Neuronal stem cell (in vitro differentiated cells): ENCODE results near the gene RAVER1.
A peak's percentile ranks its signal among the peaks of the same experiment; 100 is the strongest.

ENCODE experiments used
- DNase-seq: peaks from one replicate; pipeline ENCODE4 v3.0.0-alpha.2; 2013; ENCODE audit warnings: low spot score
- H2AFZ ChIP-seq: one replicate; pipeline ENCODE4 v1.6.1; 2013; ENCODE audit warnings: mild to moderate bottlenecking, low read length, inconsistent platforms
- H2AK5ac ChIP-seq: 2 replicates; pipeline ENCODE4 v1.6.1; 2013; ENCODE audit warnings: low read depth, mild to moderate bottlenecking, inconsistent platforms, low read length, moderate library complexity, mixed read lengths
- H2BK120ac ChIP-seq: 2 replicates; pipeline ENCODE4 v1.6.1; 2013; ENCODE audit warnings: low read depth, mild to moderate bottlenecking, inconsistent platforms, low read length, moderate library complexity, mixed read lengths
- H2BK12ac ChIP-seq: one replicate; pipeline ENCODE4 v1.6.1; 2013; ENCODE audit warnings: low read length, inconsistent platforms
- H2BK15ac ChIP-seq: 2 replicates; pipeline ENCODE4 v1.6.1; 2013; ENCODE audit warnings: mild to moderate bottlenecking, low read length, inconsistent platforms, mixed read lengths
- H2BK5ac ChIP-seq: one replicate; pipeline ENCODE4 v1.6.1; 2013; ENCODE audit warnings: inconsistent platforms, mild to moderate bottlenecking, low read length, moderate library complexity
- H3K14ac ChIP-seq: one replicate; pipeline ENCODE4 v1.6.1; 2013; ENCODE audit warnings: low read length, inconsistent platforms
- H3K18ac ChIP-seq: 2 replicates; pipeline ENCODE4 v1.6.1; 2013; ENCODE audit warnings: low read length, inconsistent platforms
- H3K23ac ChIP-seq: 2 replicates; pipeline ENCODE4 v1.6.1; 2013; ENCODE audit warnings: low read depth, mild to moderate bottlenecking, mixed read lengths, low read length, inconsistent platforms; ENCODE audit not compliant: poor library complexity
- H3K27ac ChIP-seq: replicated peaks from 3 replicates; pipeline ENCODE4 v1.5.1; 2013; ENCODE audit warnings: low read length, inconsistent platforms
- H3K27me3 ChIP-seq, 3 experiments: 2 replicates each; pipeline ENCODE4 v1.6.1; 2013; ENCODE audit warnings: low read length in 3 of 3, mild to moderate bottlenecking in 2 of 3, inconsistent platforms in 1 of 3, low read depth in 1 of 3, mixed read lengths in 1 of 3, moderate library complexity in 1 of 3; ENCODE audit not compliant: control insufficient read depth in 3 of 3, insufficient read depth in 3 of 3
- H3K36me3 ChIP-seq, 2 donors: replicated peaks in 1 of 2; 2 replicates each; pipeline ENCODE4 v1.6.1; 2013; ENCODE audit warnings: low read length in 2 of 2; ENCODE audit not compliant: control insufficient read depth in 2 of 2, insufficient read depth in 2 of 2
- H3K4ac ChIP-seq: 2 replicates; pipeline ENCODE4 v1.6.1; 2013; ENCODE audit warnings: inconsistent platforms, mild to moderate bottlenecking, low read length, moderate library complexity
- H3K4me1 ChIP-seq, 2 donors: 1 replicate in 1 of 2; 2 replicates in 1 of 2; pipeline ENCODE4 v1.6.1; 2013; ENCODE audit warnings: low read length in 2 of 2, low read depth in 1 of 2; ENCODE audit not compliant: control insufficient read depth in 2 of 2, insufficient read depth in 1 of 2
- H3K4me2 ChIP-seq: one replicate; pipeline ENCODE4 v1.6.1; 2013; ENCODE audit warnings: mild to moderate bottlenecking, low read length, inconsistent platforms; ENCODE audit not compliant: insufficient read depth, poor library complexity, severe bottlenecking
- H3K4me3 ChIP-seq, 2 donors: 2 replicates each; pipeline ENCODE4 v1.5.1; 2013; ENCODE audit warnings: low read length in 2 of 2, mild to moderate bottlenecking in 2 of 2, inconsistent platforms in 1 of 2, moderate library complexity in 1 of 2
- H3K79me1 ChIP-seq: one replicate; pipeline ENCODE4 v1.6.1; 2013; ENCODE audit warnings: low read depth, mild to moderate bottlenecking, inconsistent platforms, low read length, moderate library complexity
- H3K9ac ChIP-seq: one replicate; pipeline ENCODE4 v1.6.1; 2013; ENCODE audit warnings: mild to moderate bottlenecking, low read depth, low read length, inconsistent platforms; ENCODE audit not compliant: poor library complexity
- H3K9me3 ChIP-seq, 2 donors: replicated peaks in 1 of 2; 2 replicates each; pipeline versions ENCODE3 to v1.6.1; 2013; ENCODE audit warnings: low read length in 2 of 2, mild to moderate bottlenecking in 2 of 2, inconsistent platforms in 1 of 2, low read depth in 1 of 2, mixed read lengths in 1 of 2, moderate library complexity in 1 of 2; ENCODE audit not compliant: control insufficient read depth in 2 of 2, insufficient read depth in 1 of 2
- H4K8ac ChIP-seq: one replicate; pipeline ENCODE4 v1.6.1; 2013; ENCODE audit warnings: low read depth, mild to moderate bottlenecking, inconsistent platforms, low read length, moderate library complexity
- H4K91ac ChIP-seq: one replicate; pipeline ENCODE4 v1.6.1; 2013; ENCODE audit warnings: low read length, low read depth, mild to moderate bottlenecking, inconsistent platforms; ENCODE audit not compliant: poor library complexity
- WGBS, 2 donors: extraction: QIAGEN DNeasy Blood & Tissue Kit; methylation state at CpG; one replicate each; pipeline ENCODE4 v1.1.7; 2013; ENCODE audit warnings: missing lambda C conversion rate in 2 of 2, mixed read lengths in 1 of 2; ENCODE audit not compliant: insufficient read length in 2 of 2, insufficient replicate concordance in 1 of 2; ENCODE audit errors: extremely low coverage in 2 of 2; 5-methylcytosine and 5-hydroxymethylcytosine counted together

The RAVER1 gene

DNA sequence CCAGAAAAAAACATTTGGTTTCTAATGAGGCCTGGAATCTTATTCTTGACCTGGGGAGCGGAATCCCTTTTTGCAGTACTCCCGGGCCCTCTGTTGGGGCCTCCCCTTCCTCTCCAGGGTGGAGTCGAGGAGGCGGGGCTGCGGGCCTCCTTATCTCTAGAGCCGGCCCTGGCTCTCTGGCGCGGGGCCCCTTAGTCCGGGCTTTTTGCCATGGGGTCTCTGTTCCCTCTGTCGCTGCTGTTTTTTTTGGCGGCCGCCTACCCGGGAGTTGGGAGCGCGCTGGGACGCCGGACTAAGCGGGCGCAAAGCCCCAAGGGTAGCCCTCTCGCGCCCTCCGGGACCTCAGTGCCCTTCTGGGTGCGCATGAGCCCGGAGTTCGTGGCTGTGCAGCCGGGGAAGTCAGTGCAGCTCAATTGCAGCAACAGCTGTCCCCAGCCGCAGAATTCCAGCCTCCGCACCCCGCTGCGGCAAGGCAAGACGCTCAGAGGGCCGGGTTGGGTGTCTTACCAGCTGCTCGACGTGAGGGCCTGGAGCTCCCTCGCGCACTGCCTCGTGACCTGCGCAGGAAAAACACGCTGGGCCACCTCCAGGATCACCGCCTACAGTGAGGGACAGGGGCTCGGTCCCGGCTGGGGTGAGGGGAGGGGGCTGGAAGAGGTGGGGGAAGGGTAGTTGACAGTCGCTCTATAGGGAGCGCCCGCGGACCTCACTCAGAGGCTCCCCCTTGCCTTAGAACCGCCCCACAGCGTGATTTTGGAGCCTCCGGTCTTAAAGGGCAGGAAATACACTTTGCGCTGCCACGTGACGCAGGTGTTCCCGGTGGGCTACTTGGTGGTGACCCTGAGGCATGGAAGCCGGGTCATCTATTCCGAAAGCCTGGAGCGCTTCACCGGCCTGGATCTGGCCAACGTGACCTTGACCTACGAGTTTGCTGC lies 46.3 kb downstream of the RAVER1 start, which contains the start of gene ICAM4:
Gene ICAM4 (plus strand): TSS at position 153 of the 935 bp plus-strand sequence. CDS start 58 bp downstream, at position 211.
- Histone ChIP-seq H2BK12ac (no peak within 1 kb of the TSS), H3K9me3 (peaks cover 0 to 9% of the 10 kb centered on the region in 2 donors), H2BK120ac (no peak within 1 kb of the TSS), H2BK5ac (peak within 1 kb of the TSS; percentile 19), H3K4me1 (peaks cover 23 to 27% of the 10 kb centered on the region in 2 donors), H3K23ac (peak within 1 kb of the TSS; percentile 92), H2AK5ac (peak within 1 kb of the TSS; percentile 58), H2AFZ (peak within 1 kb of the TSS; percentile 53), H3K14ac (peak within 1 kb of the TSS; percentile 47), H4K91ac (no peak within 1 kb of the TSS), H3K4me3 (peak within 1 kb of the TSS in 1 of 2 donors; percentile 60), H3K36me3 (peaks cover 0 to 33% of the 10 kb centered on the region in 2 donors), H3K27me3 (peaks cover 28 to 60% (median 38%) of the 10 kb centered on the region in 3 experiments), H3K4ac (no peak within 1 kb of the TSS), H3K4me2 (peak within 1 kb of the TSS; percentile 56), H2BK15ac (peak within 1 kb of the TSS; percentile 95), H3K18ac (peak within 1 kb of the TSS; percentile 52), H3K9ac (peak within 1 kb of the TSS; percentile 50), H3K79me1 (no peaks in the 10 kb centered on the region), H4K8ac (no peak within 1 kb of the TSS), H3K27ac (no peak within 1 kb of the TSS)
- DNase-seq: no peak
- WGBS, 2 donors: no CpG with 5 or more reads among the region's 59 CpGs

DNA sequence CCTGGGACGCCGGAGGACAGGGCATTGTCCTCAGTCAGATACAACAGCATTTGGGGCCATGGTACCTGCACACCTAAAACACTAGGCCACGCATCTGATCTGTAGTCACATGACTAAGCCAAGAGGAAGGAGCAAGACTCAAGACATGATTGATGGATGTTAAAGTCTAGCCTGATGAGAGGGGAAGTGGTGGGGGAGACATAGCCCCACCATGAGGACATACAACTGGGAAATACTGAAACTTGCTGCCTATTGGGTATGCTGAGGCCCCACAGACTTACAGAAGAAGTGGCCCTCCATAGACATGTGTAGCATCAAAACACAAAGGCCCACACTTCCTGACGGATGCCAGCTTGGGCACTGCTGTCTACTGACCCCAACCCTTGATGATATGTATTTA lies 47.9 kb downstream of the RAVER1 start:
- no peak overlapping the region for H2AFZ ChIP-seq
- H3K79me1 ChIP-seq: no peaks in the 10 kb centered on the region
- WGBS, 2 donors: no CpG with 5 or more reads among the region's 4 CpGs
- peaks cover 0 to 7% of the 10 kb centered on the region in 2 donors for H3K9me3 ChIP-seq
- no peak overlapping the region for H2BK5ac ChIP-seq
- H4K8ac ChIP-seq: no peak overlapping the region
- H2BK12ac ChIP-seq: peak overlapping the region; percentile 63
- peak overlapping the region; percentile 75 for H3K23ac ChIP-seq
- peak overlapping the region; percentile 30 for H3K9ac ChIP-seq
- no peak overlapping the region for H2BK120ac ChIP-seq
- H3K4ac ChIP-seq: no peak overlapping the region
- H3K14ac ChIP-seq: no peak overlapping the region
- no peak overlapping the region for H3K4me3 ChIP-seq
- DNase-seq: no peak
- no peak overlapping the region for H3K27ac ChIP-seq
- H4K91ac ChIP-seq: no peak overlapping the region
- H2AK5ac ChIP-seq: no peak overlapping the region
- H3K4me2 ChIP-seq: no peak overlapping the region
- H3K27me3 ChIP-seq: peaks cover 12 to 43% (median 21%) of the 10 kb centered on the region in 3 experiments
- no peak overlapping the region for H3K18ac ChIP-seq
- peaks cover 0 to 47% of the 10 kb centered on the region in 2 donors for H3K36me3 ChIP-seq
- H2BK15ac ChIP-seq: peak overlapping the region; percentile 81
- H3K4me1 ChIP-seq: peaks cover 8 to 16% of the 10 kb centered on the region in 2 donors

DNA sequence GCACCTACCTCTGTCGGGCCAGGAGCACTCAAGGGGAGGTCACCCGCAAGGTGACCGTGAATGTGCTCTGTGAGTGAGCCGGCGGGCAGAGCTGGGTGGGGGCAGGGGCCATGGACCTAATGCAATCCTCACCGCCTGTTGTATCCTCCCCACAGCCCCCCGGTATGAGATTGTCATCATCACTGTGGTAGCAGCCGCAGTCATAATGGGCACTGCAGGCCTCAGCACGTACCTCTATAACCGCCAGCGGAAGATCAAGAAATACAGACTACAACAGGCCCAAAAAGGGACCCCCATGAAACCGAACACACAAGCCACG lies 48.4 kb downstream of the RAVER1 start:
- no peak overlapping the region for H4K91ac ChIP-seq
- no peak overlapping the region for H3K14ac ChIP-seq
- peaks cover 0 to 7% of the 10 kb centered on the region in 2 donors for H3K9me3 ChIP-seq
- no peak overlapping the region for H3K4me3 ChIP-seq
- peak overlapping the region; percentile 30 for H3K9ac ChIP-seq
- H3K79me1 ChIP-seq: no peaks in the 10 kb centered on the region
- no peak overlapping the region for H2BK12ac ChIP-seq
- peak overlapping the region; percentile 75 for H3K23ac ChIP-seq
- peak overlapping the region; percentile 84 for H2AK5ac ChIP-seq
- peak overlapping the region; percentile 81 for H2BK15ac ChIP-seq
- no peak overlapping the region for H3K4me2 ChIP-seq
- H2BK5ac ChIP-seq: no peak overlapping the region
- H3K4me1 ChIP-seq: peaks cover 3 to 13% of the 10 kb centered on the region in 2 donors
- no peak overlapping the region for H3K27ac ChIP-seq
- peaks cover 0 to 52% of the 10 kb centered on the region in 2 donors for H3K36me3 ChIP-seq
- H3K18ac ChIP-seq: no peak overlapping the region
- no peak overlapping the region for H2BK120ac ChIP-seq
- no CpG with 5 or more reads among the region's 13 CpGs for WGBS, 2 donors
- no peak overlapping the region for H2AFZ ChIP-seq
- H3K4ac ChIP-seq: no peak overlapping the region
- H3K27me3 ChIP-seq: peaks cover 7 to 39% (median 17%) of the 10 kb centered on the region in 3 experiments
- no peak for DNase-seq
- no peak overlapping the region for H4K8ac ChIP-seq
